Stomach (tissue), 4 donors: ENCODE results near the gene RECK.

ENCODE experiments used
- EP300 ChIP-seq: sonication (generic); formaldehyde crosslinking; IDR thresholded peaks from one replicate; pipeline ENCODE4 v1.6.1; 2017; ENCODE audit warnings: antibody characterized with exemption
- POLR2A ChIP-seq, 4 donors: fragments of 450-650 bp; IDR thresholded peaks; one replicate each; pipeline ENCODE4 v1.6.1; 2016; ENCODE audit warnings: antibody characterized with exemption in 4 of 4, control low read depth in 2 of 4, mild to moderate bottlenecking in 1 of 4, moderate library complexity in 1 of 4
- POLR2AphosphoS5 ChIP-seq, 3 donors: sonication (generic); formaldehyde crosslinking; IDR thresholded peaks; one replicate each; pipeline ENCODE4 v1.6.1; 2016; ENCODE audit warnings: antibody characterized with exemption in 3 of 3
- TF ChIP-seq, protein P1 (sequence below), 7 experiments: fragments of 450-650 bp in 4 of 7; fragments of 200-600 bp in 3 of 7; sonication (generic) in 3 of 7; IDR thresholded peaks; one replicate each; pipeline ENCODE4 v1.5.1; 2016 to 2019; ENCODE audit warnings: antibody characterized with exemption in 7 of 7, control low read depth in 2 of 7, mild to moderate bottlenecking in 1 of 7

DNA sequence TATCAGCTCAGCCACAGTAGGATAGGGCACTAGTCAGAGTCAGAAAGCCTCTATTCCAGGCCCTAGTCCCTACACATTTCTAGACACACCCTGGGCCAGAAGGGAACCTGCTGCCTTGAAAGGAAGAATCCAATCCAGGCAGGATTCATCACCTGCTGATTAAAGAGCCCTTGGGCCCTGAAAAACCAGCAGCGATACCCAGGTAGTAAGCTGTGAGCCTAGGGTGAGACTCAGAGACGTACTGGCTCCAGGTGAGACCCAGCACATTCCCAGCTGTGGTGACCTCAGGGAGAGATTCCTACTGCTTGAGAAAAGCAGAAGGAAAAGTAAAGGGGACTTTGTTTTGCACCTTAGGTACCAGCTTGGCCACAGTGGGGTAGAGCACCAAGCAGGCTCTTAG lies 137.1 kb downstream of the RECK start:
- TF ChIP-seq, protein P1, sequence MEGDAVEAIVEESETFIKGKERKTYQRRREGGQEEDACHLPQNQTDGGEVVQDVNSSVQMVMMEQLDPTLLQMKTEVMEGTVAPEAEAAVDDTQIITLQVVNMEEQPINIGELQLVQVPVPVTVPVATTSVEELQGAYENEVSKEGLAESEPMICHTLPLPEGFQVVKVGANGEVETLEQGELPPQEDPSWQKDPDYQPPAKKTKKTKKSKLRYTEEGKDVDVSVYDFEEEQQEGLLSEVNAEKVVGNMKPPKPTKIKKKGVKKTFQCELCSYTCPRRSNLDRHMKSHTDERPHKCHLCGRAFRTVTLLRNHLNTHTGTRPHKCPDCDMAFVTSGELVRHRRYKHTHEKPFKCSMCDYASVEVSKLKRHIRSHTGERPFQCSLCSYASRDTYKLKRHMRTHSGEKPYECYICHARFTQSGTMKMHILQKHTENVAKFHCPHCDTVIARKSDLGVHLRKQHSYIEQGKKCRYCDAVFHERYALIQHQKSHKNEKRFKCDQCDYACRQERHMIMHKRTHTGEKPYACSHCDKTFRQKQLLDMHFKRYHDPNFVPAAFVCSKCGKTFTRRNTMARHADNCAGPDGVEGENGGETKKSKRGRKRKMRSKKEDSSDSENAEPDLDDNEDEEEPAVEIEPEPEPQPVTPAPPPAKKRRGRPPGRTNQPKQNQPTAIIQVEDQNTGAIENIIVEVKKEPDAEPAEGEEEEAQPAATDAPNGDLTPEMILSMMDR (IDR thresholded peaks at IDR 0.05): no peak
- TF ChIP-seq POLR2AphosphoS5 (IDR thresholded peaks at IDR 0.05): no peak
- no peak for TF ChIP-seq POLR2A (IDR thresholded peaks at IDR 0.05)
- TF ChIP-seq EP300: no peak
